Upper lobe of left lung (tissue), 4 donors: ENCODE measurements around the gene STK16.

Experiments
- CTCF ChIP-seq, 6 experiments: fragments of 450-650 bp in 4 of 6; fragments of 200-600 bp in 2 of 6; sonication (generic) in 2 of 6; IDR thresholded peaks; one replicate each; pipeline ENCODE4 v1.5.1; 2016 to 2019; ENCODE audit warnings: antibody characterized with exemption in 6 of 6
- EP300 ChIP-seq, 4 donors: sonication (generic); formaldehyde crosslinking; IDR thresholded peaks; one replicate each; pipeline ENCODE4 v1.5.1; 2017; ENCODE audit warnings: antibody characterized with exemption in 4 of 4, control low read depth in 2 of 4
- POLR2A ChIP-seq, 4 donors: fragments of 450-650 bp; IDR thresholded peaks; one replicate each; pipeline ENCODE4 v1.5.1; 2016 to 2017; ENCODE audit warnings: antibody characterized with exemption in 4 of 4, mild to moderate bottlenecking in 2 of 4
- POLR2AphosphoS5 ChIP-seq, 2 donors: sonication (generic); formaldehyde crosslinking; IDR thresholded peaks; one replicate each; pipeline ENCODE4 v1.5.1; 2017; ENCODE audit warnings: antibody characterized with exemption in 2 of 2

- TF ChIP-seq CTCF (IDR thresholded peaks at IDR 0.05) (no peak), POLR2AphosphoS5 (IDR thresholded peaks at IDR 0.05) (no peak), POLR2A (IDR thresholded peaks at IDR 0.05) (no peak), EP300 (IDR thresholded peaks at IDR 0.05) (no peak)
Measured at GRCh38 chr2:219205981-219206327, 39.3 kb upstream of the STK16 start.
